Endothelial cell of umbilical vein (primary cell): ENCODE data around the gene PARD3B. TPM values are rescaled to one million over a fixed set of nuclear protein-coding genes. Genes with fewer than 3 reads are reported as not detected.

Source experiments
- BruUV-seq: library from RNA; stranded (reverse); fragments of 400-500 nt; replicated peaks from 2 replicates; lab custom pipeline; 2021; lab: Mats Ljungman, UMichigan
- CTCF ChIA-PET: fragments of 300-600, 350-600 bp; sonication (Branson Sonifier 250); formaldehyde crosslinking; loops from one replicate; lab custom pipeline; 2021; ENCODE audit warnings: antibody characterized with exemption, inconsistent platforms; lab: Charles Lee
- POLR2A ChIA-PET: fragments of 300-600, 350-600 bp; sonication (Branson Sonifier 250); formaldehyde crosslinking; loops from one replicate; lab custom pipeline; 2021; ENCODE audit warnings: antibody characterized with exemption, inconsistent platforms; lab: Charles Lee
- DNase-seq: peaks from one replicate; pipeline ENCODE4 v3.0.0-alpha.2; 2011; ENCODE audit warnings: low read depth, low spot score
- FAIRE-seq: peaks from 2 replicates; lab custom pipeline; 2011; peaks lifted over from hg19 to GRCh38; lab: Jason Lieb, UNC
- H2AFZ ChIP-seq: 2 replicates; pipeline ENCODE4 v1.6.0; 2012; ENCODE audit warnings: low read depth, low read length, control low read depth, inconsistent platforms
- H3K27ac ChIP-seq: 2 replicates; pipeline ENCODE4 v1.5.1; 2011; ENCODE audit warnings: low read depth, mild to moderate bottlenecking, control low read depth, low read length, moderate library complexity; ENCODE audit not compliant: insufficient read depth
- H3K27me3 ChIP-seq, 2 experiments: 2 replicates each; pipeline versions ENCODE4 v1.6.0 to v1.6.1; 2011; ENCODE audit warnings: low read length in 2 of 2, mixed read lengths in 1 of 2; ENCODE audit not compliant: control insufficient read depth in 2 of 2, insufficient read depth in 2 of 2
- H3K36me3 ChIP-seq, 2 experiments: 2 replicates in 1 of 2; 3 replicates in 1 of 2; pipeline ENCODE4 v1.5.1; 2011; ENCODE audit warnings: low read length in 2 of 2, mild to moderate bottlenecking in 1 of 2, moderate library complexity in 1 of 2; ENCODE audit not compliant: control insufficient read depth in 2 of 2, insufficient read depth in 2 of 2; ENCODE audit errors: extremely low read depth in 1 of 2
- H3K4me1 ChIP-seq: 3 replicates; pipeline ENCODE4 v1.5.1; 2011; ENCODE audit warnings: mild to moderate bottlenecking, low read length; ENCODE audit not compliant: control insufficient read depth, insufficient read depth; ENCODE audit errors: extremely low read depth
- H3K4me2 ChIP-seq: 2 replicates; pipeline ENCODE4 v1.6.1; 2011; ENCODE audit warnings: low read length, control low read depth, mixed read lengths; ENCODE audit not compliant: insufficient read depth
- H3K4me3 ChIP-seq, 3 experiments: fragments of 200-600 bp in 1 of 3; sonication (generic), shearing (Covaris generic) in 1 of 3; replicated peaks in 1 of 3; 2 replicates each; pipeline ENCODE4 v1.5.1; 2011 to 2016; ENCODE audit warnings: control low read depth in 3 of 3, low read length in 3 of 3, mild to moderate bottlenecking in 2 of 3, inconsistent platforms in 1 of 3, low read depth in 1 of 3, moderate library complexity in 1 of 3; ENCODE audit not compliant: insufficient read depth in 1 of 3
- H3K79me2 ChIP-seq: 2 replicates; pipeline ENCODE4 v1.6.0; 2012; ENCODE audit warnings: low read length, inconsistent platforms; ENCODE audit not compliant: control insufficient read depth, insufficient read depth
- H3K9ac ChIP-seq: replicated peaks from 2 replicates; pipeline ENCODE3; 2011; ENCODE audit warnings: low read length, control low read depth; ENCODE audit not compliant: insufficient read depth; ENCODE audit errors: extremely low read depth
- H3K9me1 ChIP-seq: replicated peaks from 3 replicates; pipeline ENCODE4 v1.6.0; 2011; ENCODE audit warnings: mild to moderate bottlenecking, low read length; ENCODE audit not compliant: control insufficient read depth, insufficient read depth; ENCODE audit errors: extremely low read depth
- H3K9me3 ChIP-seq: replicated peaks from 2 replicates; pipeline ENCODE4 v1.5.1; 2012; ENCODE audit warnings: low read length, inconsistent platforms; ENCODE audit not compliant: control insufficient read depth, insufficient read depth
- H4K20me1 ChIP-seq: replicated peaks from 2 replicates; pipeline ENCODE3; 2011; ENCODE audit warnings: mild to moderate bottlenecking, low read length; ENCODE audit not compliant: control insufficient read depth, insufficient read depth; ENCODE audit errors: extremely low read depth
- CTCF ChIP-seq, 2 donors: IDR thresholded peaks; 1 replicate in 1 of 2; 2 replicates in 1 of 2; pipeline ENCODE4 v1.5.1; 2011; ENCODE audit warnings: low read length in 2 of 2, mild to moderate bottlenecking in 2 of 2, moderate library complexity in 2 of 2, control low read depth in 1 of 2, inconsistent platforms in 1 of 2, low read depth in 1 of 2; ENCODE audit not compliant: insufficient read depth in 1 of 2; ENCODE audit errors: extremely low read depth in 1 of 2
- EZH2 ChIP-seq: IDR thresholded peaks from 2 replicates; pipeline ENCODE4 v1.6.1; 2012; ENCODE audit warnings: borderline replicate concordance, low read depth, mild to moderate bottlenecking, moderate library complexity, low read length, inconsistent platforms; ENCODE audit not compliant: severe bottlenecking
- FOS ChIP-seq: IDR thresholded peaks from 2 replicates; pipeline ENCODE4 v1.6.1; 2011; ENCODE audit warnings: mild to moderate bottlenecking, low read length, moderate library complexity, borderline replicate concordance; ENCODE audit not compliant: insufficient read depth
- GATA2 ChIP-seq: IDR thresholded peaks from 2 replicates; pipeline ENCODE4 v1.7.0; 2011; ENCODE audit warnings: low read depth, mild to moderate bottlenecking, moderate library complexity, mixed read lengths, low read length; ENCODE audit not compliant: insufficient read length, insufficient read depth
- JUN ChIP-seq: IDR thresholded peaks from 2 replicates; pipeline ENCODE4 v1.6.1; 2011; ENCODE audit warnings: borderline replicate concordance, low read depth; ENCODE audit not compliant: insufficient read length, insufficient read depth
- MAX ChIP-seq: IDR thresholded peaks from 2 replicates; pipeline ENCODE4 v1.6.1; 2011; ENCODE audit not compliant: insufficient read depth, insufficient read length
- MYC ChIP-seq: IDR thresholded peaks from one replicate; pipeline ENCODE4 v1.6.1; 2011; ENCODE audit warnings: mild to moderate bottlenecking, low read depth, low read length
- POLR2A ChIP-seq: IDR thresholded peaks from 2 replicates; pipeline ENCODE4 v1.6.1; 2012; ENCODE audit warnings: low read depth, mild to moderate bottlenecking, control low read depth, low read length
- POLR2AphosphoS5 ChIP-seq: IDR thresholded peaks from 2 replicates; pipeline ENCODE4 v1.6.1; 2012; ENCODE audit warnings: low read depth, mild to moderate bottlenecking, control low read depth, low read length, moderate library complexity; ENCODE audit not compliant: insufficient read depth
- dilution Hi-C: fragments of 300-500 bp; cut with MboI; formaldehyde crosslinking; loops from one replicate; pipeline ENCODE4 v1.15.0; 2019; ENCODE audit warnings: low sequenced_read_pairs; ENCODE audit not compliant: extremely low pct_ligation_motif_present
- intact Hi-C: fragments of 100-400 bp; cut with micrococcal nuclease; formaldehyde crosslinking; loops from one replicate; pipeline ENCODE4 v1.10.0; 2022
- polyA plus RNA-seq, 4 experiments: library from polyadenylated mRNA; depleted of rRNA in 3 of 4; stranded (reverse) in 3 of 4; unstranded in 1 of 4; fragments of >200 nt; gene quantifications; 2 replicates each; pipeline versions ENCODE4 v1.2.1 to v1.2.3, GENCODE V29; 2011 to 2012; ENCODE audit warnings: missing spikeins in 1 of 4
- total RNA-seq: library from RNA; stranded (reverse); gene quantifications from 2 replicates; pipeline ENCODE4 v1.2.3, GENCODE V29; 2021

The PARD3B gene
- total and polyA plus RNA-seq, 2 donors (not counting 3 experiments of a cell fraction or from before 2014, with no cell fraction given) = 2.2 to 30.9 TPM

GRCh38 chr2:205187731-205188130 lies 642.5 kb downstream of the PARD3B start:
- FAIRE-seq = no peak
- intact Hi-C loops = no loop called here
- H3K9me1 ChIP-seq = no peaks in the 10 kb centered on the region

More at GRCh38 chr2:205187731-205188130, 642.5 kb downstream of the PARD3B start:
- no peaks in the 10 kb centered on the region for H3K36me3 ChIP-seq
- H3K9me3 ChIP-seq = no peaks in the 10 kb centered on the region
- dilution Hi-C loops = no loop called here
- no peak overlapping the region for H2AFZ ChIP-seq
- H4K20me1 ChIP-seq = no peaks in the 10 kb centered on the region
- no peak overlapping the region for H3K4me3 ChIP-seq
- no TSS peak for BruUV-seq
- H3K27me3 ChIP-seq = no peaks in the 10 kb centered on the region
- POLR2A ChIA-PET = no interaction called here
- TF ChIP-seq JUN = no peak
- no peak for TF ChIP-seq POLR2A
- no peak for TF ChIP-seq GATA2
- TF ChIP-seq EZH2 = no peak
- no peak for TF ChIP-seq MAX
- TF ChIP-seq CTCF (IDR thresholded peaks at IDR 0.05; ENCODE audit: extremely low read depth in 1 of 2, insufficient read depth in 1 of 2, low read depth in 1 of 2, low read length in 2 of 2) = no peak
- no peak for TF ChIP-seq MYC
- TF ChIP-seq POLR2AphosphoS5 = no peak
- no peak for TF ChIP-seq FOS
- H3K4me1 ChIP-seq = no peaks in the 10 kb centered on the region
- H3K9ac ChIP-seq = no peak overlapping the region
- no peak overlapping the region for H3K27ac ChIP-seq
- H3K4me2 ChIP-seq = no peak overlapping the region
- H3K79me2 ChIP-seq = no peaks in the 10 kb centered on the region
- no peak for DNase-seq
- CTCF ChIA-PET = no interaction called here
